ENCODE data around the gene ANKK1.
A peak's percentile ranks its signal among the peaks of the same experiment; 100 is the strongest.

ANKK1 gene

GRCh38 chr11:113376156-113376555 lies 11.4 kb upstream of the ANKK1 start:
- no peak for DNase-seq (ENCODE audit: low read depth)
- no peak for TF ChIP-seq CTCF (IDR thresholded peaks at IDR 0.05; ENCODE audit: control insufficient read depth, insufficient read depth, low read depth, low read length, missing control alignments)
- no peak overlapping the region for H3K4me3 ChIP-seq (ENCODE audit: control insufficient read depth, low read depth, low read length)

- no peak for TF ChIP-seq CTCF (IDR thresholded peaks at IDR 0.05; ENCODE audit: control insufficient read depth, insufficient read depth, low read depth, low read length, missing control alignments)
- H3K4me3 ChIP-seq (ENCODE audit: control insufficient read depth, low read depth, low read length) = no peak overlapping the region
- no peak for DNase-seq (ENCODE audit: low read depth)
Measured at GRCh38 chr11:113377681-113378412, 9.7 kb upstream of the ANKK1 start.

GRCh38 chr11:113378692-113379091 lies 8.9 kb upstream of the ANKK1 start:
- no peak for TF ChIP-seq CTCF (IDR thresholded peaks at IDR 0.05; ENCODE audit: control insufficient read depth, insufficient read depth, low read depth, low read length, missing control alignments)
- no peak overlapping the region for H3K4me3 ChIP-seq (ENCODE audit: control insufficient read depth, low read depth, low read length)
- no peak for DNase-seq (ENCODE audit: low read depth)

- DNase-seq (ENCODE audit: low read depth) = no peak
- no peak for TF ChIP-seq CTCF (IDR thresholded peaks at IDR 0.05; ENCODE audit: control insufficient read depth, insufficient read depth, low read depth, low read length, missing control alignments)
- no peak overlapping the region for H3K4me3 ChIP-seq (ENCODE audit: control insufficient read depth, low read depth, low read length)
Measured at GRCh38 chr11:113382121-113382520, 5.5 kb upstream of the ANKK1 start.

- H3K4me3 ChIP-seq (ENCODE audit: control insufficient read depth, low read depth, low read length) = no peak overlapping the region
- TF ChIP-seq CTCF (IDR thresholded peaks at IDR 0.05; ENCODE audit: control insufficient read depth, insufficient read depth, low read depth, low read length, missing control alignments) = no peak
- DNase-seq (ENCODE audit: low read depth) = peak; percentile 75
Measured at GRCh38 chr11:113384551-113384950, 3.0 kb upstream of the ANKK1 start.

- no peak overlapping the region for H3K4me3 ChIP-seq (ENCODE audit: control insufficient read depth, low read depth, low read length)
- TF ChIP-seq CTCF (IDR thresholded peaks at IDR 0.05; ENCODE audit: control insufficient read depth, insufficient read depth, low read depth, low read length, missing control alignments) = no peak
- DNase-seq (ENCODE audit: low read depth) = no peak
Measured at GRCh38 chr11:113385749-113386148, 1.8 kb upstream of the ANKK1 start.

Measured in AG09309 (cell line).